ENCODE results near the gene BMPR1B.

Gene BMPR1B

DNA sequence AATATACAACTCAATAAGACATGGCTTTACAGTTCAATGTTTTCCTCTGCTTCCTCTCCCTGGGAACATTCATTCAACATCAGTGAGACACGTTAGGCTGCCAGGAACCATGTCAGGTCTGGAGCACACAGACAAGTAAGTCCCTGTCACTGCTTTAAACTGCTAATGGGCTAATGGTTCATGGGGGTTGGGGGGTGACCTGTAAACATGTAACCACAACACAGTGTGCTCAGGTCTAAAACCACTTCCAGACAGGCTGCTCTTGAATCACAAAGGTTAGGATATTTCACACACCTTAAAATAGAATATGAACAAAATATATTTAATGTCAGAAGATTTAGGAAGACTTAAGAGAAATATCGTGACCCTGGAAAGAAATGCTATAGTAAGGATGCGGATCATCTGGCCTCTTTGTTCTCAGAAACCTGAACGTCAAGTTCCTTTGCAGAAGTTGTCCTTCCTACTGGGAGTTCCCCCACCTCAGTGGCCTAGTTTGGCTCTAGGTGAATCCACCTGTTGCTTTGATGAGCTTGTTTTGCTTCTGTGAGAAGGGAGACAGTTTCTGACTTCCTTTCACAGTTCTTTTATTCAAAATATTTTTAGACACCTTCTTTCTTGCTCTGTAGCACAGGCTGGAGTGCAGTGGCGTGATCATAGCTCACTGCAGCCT is 431.1 kb downstream of the BMPR1B start:
- DNase-seq (ENCODE audit: low spot score) = no peak

DNA sequence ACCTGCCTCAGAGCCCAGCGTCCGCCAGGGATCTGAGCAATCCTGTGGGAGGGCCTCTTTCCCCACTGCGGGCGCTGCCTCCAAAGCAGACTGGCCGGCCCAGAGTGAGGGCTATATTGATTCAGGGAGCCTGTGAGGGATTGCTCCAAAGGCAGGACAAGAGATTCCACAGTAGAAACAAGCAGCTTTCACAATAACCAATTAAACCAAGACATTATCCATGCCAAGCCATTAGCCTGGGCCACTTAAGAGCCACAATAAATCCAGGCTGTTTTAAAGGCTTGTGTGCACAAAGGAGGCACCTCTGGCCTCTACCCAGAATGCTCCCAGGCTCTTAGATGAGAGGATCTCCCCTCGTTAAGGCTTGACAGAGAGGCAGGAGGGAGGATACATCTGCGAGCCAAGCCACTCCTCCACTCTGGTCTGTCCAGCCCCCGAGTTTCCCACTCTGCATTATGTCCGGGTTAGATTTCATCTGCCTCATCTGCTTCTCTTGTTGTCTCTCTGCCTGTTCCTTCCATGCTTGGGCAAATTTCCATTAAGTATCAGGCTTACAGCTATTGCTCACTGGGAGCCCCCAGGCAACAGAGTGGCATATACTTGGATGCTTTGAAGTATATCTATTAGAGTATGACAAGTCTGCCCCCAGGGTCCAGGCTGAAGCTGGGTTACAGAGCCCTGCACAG is 433.1 kb downstream of the BMPR1B start:
- no peak for DNase-seq (ENCODE audit: low spot score)

DNA sequence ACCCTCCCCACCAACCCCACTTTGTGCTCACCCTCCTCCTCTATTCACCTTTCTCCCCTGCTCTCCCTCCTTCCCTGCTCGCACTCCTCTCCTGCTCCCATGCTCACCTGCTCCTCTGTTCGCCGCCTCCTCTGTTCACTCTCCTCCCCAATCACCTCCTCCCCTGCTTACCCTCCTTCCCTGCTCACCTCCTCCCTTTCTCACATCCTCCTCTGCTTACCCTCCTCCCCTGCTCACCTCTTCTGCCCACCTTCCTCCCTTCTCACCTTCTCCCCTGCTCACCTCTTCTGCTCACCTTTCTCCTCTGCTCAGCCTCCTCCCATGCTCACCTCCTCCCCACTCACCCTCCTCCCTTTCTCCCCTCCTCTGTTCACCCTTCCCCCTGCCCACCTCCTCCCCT is 433.8 kb downstream of the BMPR1B start:
- no peak for DNase-seq (ENCODE audit: low spot score)

DNA sequence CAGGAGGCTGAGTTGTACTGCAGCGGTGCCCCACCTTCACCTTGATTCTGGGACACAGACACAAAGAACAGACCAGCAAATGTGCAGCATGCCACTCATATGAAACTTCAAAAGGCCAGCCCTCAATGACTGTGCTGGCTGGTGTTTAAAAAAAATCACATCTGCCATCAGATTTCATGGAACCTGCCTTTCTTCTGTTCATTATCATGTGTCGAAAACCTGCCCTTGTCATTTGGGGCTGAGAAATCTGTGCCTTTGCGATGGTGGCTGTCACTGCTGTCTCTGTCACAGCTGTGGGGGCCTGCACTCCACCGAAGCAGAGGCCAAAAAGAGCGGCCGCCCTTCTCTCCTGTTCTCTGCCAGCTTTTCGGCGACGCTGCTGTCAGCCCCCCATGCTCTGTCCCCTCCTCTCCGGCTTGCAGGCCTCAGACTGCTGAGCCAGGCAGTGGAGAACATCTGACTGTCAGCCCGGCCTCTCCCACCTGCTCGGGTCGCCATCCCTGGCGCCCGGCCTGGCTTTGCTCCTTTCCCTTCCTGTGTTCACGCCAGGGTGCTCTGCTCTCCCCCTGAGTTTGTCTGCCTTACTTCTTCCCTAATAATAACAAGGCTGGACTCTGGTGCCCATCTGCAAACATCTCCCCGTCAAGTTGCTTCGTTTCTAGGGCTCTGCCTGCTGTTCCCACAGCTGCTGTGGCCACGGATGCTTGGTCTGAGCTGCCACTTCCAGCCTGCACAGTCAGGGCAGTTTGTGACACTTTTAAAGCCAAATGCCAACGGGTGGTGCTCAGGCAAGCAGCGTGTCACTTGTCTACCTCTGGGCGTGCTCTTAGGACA is 435.9 kb downstream of the BMPR1B start:
- no peak for DNase-seq (ENCODE audit: low spot score)

DNA sequence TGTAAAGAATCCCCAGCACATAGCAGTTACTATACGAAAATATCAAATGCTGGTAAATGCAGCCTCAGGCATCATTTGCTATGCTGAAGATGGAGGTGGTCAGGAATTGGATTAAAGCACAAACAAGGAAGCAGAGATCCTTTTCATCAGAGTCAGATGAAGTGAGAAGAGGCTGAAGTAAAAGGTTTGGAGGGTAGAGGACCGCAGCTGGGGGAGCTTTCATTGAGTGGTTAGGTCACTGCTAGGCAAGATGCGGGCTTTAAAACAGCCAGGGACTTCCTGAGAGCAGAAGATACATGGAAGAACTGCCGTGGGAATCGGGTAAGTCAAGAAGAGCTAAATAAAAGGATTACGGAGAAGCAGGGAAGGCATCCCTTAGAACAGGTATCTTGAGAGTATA is 439.6 kb downstream of the BMPR1B start:
- no peak for DNase-seq (ENCODE audit: low spot score)

DNA sequence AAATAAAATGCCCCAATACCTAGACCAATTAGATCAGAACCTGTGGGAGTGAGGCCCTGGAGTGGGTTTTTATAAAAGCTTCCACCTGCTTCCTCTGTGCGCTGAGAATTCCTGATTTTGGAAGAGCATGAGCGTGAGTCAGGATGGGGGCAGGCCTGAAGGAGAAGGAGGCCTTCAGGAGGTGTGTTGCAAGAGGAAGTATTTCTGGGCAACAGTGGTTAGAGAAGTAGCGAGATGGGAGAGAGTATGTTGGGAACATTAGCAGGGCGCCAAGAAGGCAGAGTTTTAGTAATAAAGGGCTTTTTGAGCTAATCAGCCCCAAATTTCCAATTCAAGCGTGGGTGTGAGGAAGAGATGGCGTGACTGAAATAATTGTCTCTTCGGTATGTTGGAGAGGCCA is 441.2 kb downstream of the BMPR1B start:
- no peak for DNase-seq (ENCODE audit: low spot score)

DNA sequence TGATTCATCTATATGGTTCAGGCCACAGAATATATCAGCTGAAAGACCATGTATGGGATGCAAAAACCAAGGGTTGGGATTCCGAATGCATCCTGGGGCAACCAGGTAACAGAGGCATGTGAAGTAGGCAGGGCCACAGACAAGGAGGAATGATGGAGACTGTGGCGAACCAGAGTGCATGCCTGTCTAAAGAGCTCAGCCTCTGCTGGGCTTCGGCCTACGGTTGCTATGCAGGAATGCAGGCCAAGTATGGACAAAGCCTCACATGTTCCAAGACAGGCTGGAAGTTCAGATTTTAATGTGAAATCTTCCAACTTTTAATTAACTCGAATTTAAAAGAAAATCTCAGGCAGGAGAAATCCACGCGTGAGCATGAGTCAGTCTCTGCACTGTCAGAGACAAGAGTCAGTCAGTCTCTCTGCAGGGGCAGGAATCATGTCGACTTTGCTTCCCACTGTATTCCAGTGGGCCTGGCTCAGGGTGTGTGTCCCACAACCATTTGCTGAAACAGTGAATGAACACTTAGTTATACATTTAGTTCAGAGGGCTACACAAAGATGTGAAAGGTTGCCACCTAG is 446.6 kb downstream of the BMPR1B start:
- DNase-seq (ENCODE audit: low spot score) = no peak

DNA sequence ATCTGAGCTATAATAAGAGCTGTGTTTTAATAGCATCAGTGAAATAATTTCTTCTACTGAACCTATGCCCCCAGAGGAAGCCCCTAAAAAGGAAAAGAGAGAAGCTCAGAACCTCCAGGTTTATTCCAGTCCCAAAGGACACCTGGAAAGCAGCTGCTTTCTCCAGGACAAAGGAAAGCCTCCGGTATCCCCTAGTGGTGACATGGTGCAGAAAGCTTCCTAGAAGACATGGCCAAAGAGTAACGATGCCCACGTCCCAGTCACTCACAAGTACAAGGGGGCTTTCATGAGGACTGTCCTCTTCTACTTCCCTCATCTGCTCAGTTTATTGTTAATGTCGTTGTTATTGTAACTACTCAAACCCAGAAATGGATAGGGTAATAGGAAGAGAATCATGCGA is 447.1 kb downstream of the BMPR1B start:
- DNase-seq (ENCODE audit: low spot score) = peak; percentile 43
